Activated CD4-positive, alpha-beta T cell treated with anti-CD3 and anti-CD28 coated beads for 24 hours (primary cell): Measurements from ENCODE around the gene RAD51AP1.

Experiments used
- DNase-seq, 2 donors: peaks; one replicate each; pipeline ENCODE4 v3.0.0-alpha.2; 2020; ENCODE audit warnings: low read depth in 2 of 2

The RAD51AP1 gene

GRCh38 chr12:4545195-4545594, 6.5 kb downstream of the RAD51AP1 start:
- no peak for DNase-seq

DNA sequence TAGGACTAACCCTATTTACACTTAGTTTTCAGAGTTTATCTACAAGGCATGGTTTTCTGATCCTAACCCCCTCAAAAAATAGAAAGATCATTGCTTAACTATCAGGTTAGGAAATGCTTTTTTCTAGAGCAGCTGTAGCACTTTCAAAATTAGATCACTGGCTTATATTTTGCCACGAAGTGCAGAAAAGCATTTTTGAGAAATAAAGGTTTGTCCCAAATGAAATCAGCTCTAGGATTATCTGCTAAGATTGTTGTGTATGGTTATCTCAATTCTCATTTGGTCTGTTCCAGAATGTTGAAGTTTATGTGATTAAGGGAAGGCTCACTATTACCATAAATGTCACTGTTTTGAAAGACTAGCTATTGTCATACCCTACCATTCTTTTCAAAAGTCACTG, 13.5 kb downstream of the RAD51AP1 start:
- no peak for DNase-seq

DNA sequence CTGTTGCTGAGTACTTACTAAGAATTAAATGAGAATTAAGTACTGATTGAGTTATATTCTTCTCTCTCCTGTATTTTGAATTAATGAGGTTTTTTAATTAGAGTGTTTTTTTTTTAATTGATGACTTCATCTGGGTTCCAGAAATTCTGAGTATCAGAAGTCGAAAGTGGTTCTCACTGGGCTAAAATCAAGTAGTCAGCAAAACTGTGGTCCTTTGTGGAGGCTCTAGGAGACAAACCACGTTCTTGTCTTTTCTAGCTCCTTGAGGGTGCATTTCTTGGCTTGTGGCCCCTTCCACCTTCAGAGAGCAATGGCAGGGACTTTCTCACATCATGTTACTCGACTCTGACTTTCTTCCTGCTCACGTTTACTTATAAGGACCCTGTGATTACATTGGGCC, 15.3 kb downstream of the RAD51AP1 start:
- no peak for DNase-seq

DNA sequence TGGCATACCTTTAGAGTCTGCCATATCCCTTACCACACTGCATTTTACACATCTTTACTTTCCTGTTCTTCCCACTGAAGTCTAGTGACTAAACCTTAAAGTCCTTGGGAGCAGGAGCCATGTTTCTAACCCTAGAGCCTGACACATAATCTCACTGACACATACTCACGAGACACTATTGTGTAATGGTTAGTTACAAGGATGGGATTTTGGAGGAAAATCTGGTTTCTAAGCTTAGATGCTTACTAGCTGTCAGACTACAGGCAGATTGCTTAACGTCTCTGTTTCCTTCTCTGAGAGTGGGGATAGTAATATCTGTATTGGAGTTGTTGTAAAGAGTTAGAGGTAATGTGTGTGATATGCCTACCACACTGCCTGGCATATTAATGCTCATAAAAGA, 17.1 kb downstream of the RAD51AP1 start:
- DNase-seq, result no peak

DNA sequence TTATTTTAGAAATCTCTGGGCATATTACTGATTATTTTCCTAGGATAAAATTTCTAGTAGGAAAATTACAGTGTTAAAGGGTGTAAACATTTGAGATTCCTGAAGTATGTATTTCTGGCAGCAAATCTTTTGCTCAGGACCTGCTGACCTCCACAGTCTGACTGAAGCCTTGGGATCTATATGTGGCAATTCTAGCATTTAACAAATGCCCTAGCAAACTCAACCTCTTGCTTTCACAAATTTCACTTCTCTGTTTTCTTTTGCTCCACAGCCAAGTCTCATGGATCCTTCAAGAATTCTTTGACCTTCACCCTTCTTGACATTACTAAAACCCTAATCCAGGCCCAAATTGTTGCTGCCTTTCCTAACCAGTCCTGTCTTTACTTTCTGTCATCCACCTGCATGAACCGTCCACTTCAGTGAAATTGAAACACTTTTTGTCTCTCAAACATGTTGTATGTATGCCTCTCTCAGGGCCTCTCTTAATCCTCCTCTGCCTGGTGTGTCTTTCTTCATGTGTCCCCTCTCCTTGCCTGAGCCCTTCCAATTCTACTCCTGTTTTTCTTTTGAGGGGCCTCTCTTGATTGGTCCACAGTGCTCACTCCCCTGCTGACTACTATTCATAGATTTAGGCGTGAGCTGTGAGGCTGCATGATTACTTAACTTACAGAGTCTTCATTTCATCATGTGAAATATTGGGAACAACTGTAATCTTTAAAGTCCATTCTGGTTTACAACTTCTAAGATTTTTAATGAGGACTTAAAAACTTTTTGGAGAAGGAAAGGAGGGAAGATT, 18.2 kb downstream of the RAD51AP1 start:
- DNase-seq, result no peak

DNA sequence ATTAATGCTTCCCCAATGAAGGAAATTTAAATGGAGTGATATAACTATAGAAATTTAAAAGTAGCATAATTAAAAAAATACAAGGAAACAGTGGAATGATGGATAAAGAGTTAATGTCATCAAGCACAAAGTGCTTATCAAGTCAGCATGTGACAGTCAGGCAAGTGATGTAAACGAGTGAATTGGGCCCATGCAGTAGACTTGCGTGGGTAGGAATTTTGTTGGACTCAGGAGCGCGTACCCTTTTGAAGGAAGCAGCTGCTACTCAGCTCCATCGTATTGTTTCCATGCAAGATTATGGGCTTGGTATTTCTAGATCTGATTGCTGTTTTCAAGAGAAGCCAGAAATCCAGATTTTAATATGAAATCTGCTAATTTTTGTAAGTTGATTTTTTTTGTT, 18.9 kb downstream of the RAD51AP1 start:
- DNase-seq, result no peak

GRCh38 chr12:4558171-4558570, 19.5 kb downstream of the RAD51AP1 start:
- DNase-seq, result no peak

GRCh38 chr12:4562034-4562657, 23.5 kb downstream of the RAD51AP1 start, which contains the start of gene DYRK4:
Gene DYRK4, plus strand, starts transcription at chr12:4562208. Its CDS starts 38 bp downstream, at chr12:4562246.
- no peak for DNase-seq

- DNase-seq, result no peak
These were observed 24.6 kb downstream of the RAD51AP1 start for GRCh38 chr12:4563336-4563735.

DNA sequence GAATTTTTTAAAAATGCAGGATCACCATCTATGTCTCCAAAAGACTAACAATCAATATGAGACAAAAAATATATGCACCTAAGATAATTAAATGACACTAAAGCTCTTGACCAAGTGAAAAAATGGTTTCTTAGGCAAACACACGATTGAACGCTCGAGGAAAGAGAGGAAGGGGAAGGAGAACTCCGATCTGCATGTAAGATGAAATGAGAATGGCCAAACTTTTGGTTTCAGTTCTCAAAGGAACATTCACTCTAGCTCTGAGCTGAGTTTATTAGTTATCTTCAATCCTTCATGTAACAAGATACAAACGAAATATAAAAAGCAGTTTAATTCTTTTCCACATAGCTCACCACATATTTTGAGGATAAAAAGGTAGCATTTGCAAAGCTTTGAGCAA, 26.1 kb downstream of the RAD51AP1 start:
- DNase-seq, result no peak

- DNase-seq, result no peak
These were observed 27.8 kb downstream of the RAD51AP1 start for GRCh38 chr12:4566474-4566873.

GRCh38 chr12:4567073-4567881, 28.6 kb downstream of the RAD51AP1 start:
- DNase-seq, result no peak

- no peak for DNase-seq
These were observed 30.6 kb downstream of the RAD51AP1 start for GRCh38 chr12:4569261-4569660.

- DNase-seq, result no peak
These were observed 34.0 kb downstream of the RAD51AP1 start for GRCh38 chr12:4572680-4573079.

GRCh38 chr12:4579305-4580102, 40.8 kb downstream of the RAD51AP1 start:
- DNase-seq, result no peak

DNA sequence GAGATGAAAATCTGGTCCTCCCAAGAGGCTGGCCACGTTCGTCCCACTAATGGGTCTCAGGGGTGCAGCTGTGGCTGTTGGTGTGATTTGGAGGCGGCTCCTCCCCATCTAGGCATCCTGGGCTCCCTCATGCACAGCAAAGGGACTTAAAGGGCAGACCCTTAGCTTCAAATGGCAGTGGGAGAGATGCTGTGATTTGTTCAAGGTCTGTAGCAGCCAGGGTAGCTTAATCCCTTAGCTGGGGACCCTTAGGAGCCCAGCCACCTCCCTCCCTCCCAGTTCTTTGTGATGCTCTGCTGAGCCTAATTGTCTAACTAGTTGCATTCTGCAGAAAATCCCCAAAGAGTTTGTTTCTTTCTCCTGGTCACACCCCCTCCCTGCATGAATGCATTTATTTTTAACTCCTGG, 41.6 kb downstream of the RAD51AP1 start:
- no peak for DNase-seq

- no peak for DNase-seq
These were observed 45.6 kb downstream of the RAD51AP1 start for GRCh38 chr12:4584281-4584680.

GRCh38 chr12:4584896-4585295, 46.2 kb downstream of the RAD51AP1 start:
- DNase-seq, result no peak

DNA sequence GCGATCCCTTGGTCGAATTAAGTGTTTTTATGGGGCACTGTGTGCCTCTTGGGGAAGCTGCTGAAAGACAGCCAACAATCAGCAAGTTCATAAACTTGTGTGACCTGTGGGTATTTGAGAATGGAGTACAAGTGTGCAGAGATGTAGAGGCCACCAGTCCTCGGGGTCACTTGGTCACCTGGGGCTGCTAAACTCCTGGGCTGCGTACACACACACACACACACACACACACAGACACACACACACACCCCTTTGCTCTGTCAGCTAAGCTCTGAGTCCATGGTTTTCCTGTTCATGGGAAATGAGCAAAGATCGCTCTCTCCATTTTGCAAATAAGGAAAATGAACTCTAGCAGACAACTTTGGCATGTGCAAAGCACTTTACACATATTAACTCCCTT, 47.8 kb downstream of the RAD51AP1 start:
- DNase-seq, result no peak

DNA sequence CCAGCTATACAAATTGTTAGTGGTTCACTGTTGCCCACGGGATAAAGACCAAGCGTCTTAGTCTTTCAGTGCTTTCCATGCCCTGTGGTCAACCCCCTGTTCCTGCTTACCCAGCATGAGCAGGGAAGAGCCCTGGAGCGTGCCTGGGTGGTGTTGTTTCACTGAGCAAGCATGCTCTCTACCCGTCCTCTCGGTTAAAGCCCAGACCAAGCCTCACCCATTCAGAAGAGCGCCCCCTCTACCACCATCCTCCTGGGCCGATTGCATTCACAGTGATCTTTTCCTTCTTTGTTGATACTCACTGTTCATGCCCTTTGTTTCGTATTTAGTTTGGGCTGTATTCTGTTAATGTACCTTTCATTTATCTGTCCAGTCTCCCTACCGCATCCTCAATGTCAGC, 48.4 kb downstream of the RAD51AP1 start:
- no peak for DNase-seq

- DNase-seq, result no peak
These were observed 50.2 kb downstream of the RAD51AP1 start for GRCh38 chr12:4588916-4589315.

GRCh38 chr12:4589941-4590340, 51.3 kb downstream of the RAD51AP1 start:
- no peak for DNase-seq
